A549 (cell line): ENCODE measurements around the gene ZDHHC3. TPM values are rescaled to one million over a fixed set of nuclear protein-coding genes. Genes with fewer than 3 reads are reported as not detected.

Experiments used
- ATAC-seq, 2 experiments: fragments of 200-7000 bp in 1 of 2; fragments of >200 bp in 1 of 2; cut with Nextera tagmentation in 1 of 2; cut with Tn5 transposase in 1 of 2; 3 replicates each; pipeline versions ENCODE4 v1.8.0 to v1.9.1; 2018 to 2020; ENCODE audit warnings: mild to moderate bottlenecking in 1 of 2, moderate library complexity in 1 of 2
- CTCF ChIA-PET: fragments of 300-600 bp; sonication (Branson Sonifier 250); formaldehyde crosslinking; extraction: SDS; loops from one replicate; lab custom pipeline; 2021; ENCODE audit warnings: antibody characterized with exemption, inconsistent platforms; lab: Yijun Ruan, JAX
- POLR2A ChIA-PET: fragments of 350-600 bp; formaldehyde crosslinking; extraction: SDS; loops from one replicate; lab custom pipeline; 2021; ENCODE audit warnings: antibody characterized with exemption, inconsistent platforms; lab: Yijun Ruan, JAX
- DNase-seq, 2 experiments: peaks; one replicate each; pipeline versions ENCODE4 v3.0.0 to v3.0.0-alpha.2; 2011 to 2016; ENCODE audit warnings: low read depth in 1 of 2, low spot score in 1 of 2
- FAIRE-seq: peaks from 2 replicates; lab custom pipeline; 2011; peaks lifted over from hg19 to GRCh38; lab: Jason Lieb, UNC
- H3K27ac ChIP-seq, 2 experiments: fragments of >200 bp; sonication (Bioruptor Twin); formaldehyde crosslinking; 3 replicates each; pipeline ENCODE4 v1.5.1; 2016 to 2017
- H3K4me1 ChIP-seq: fragments of >200 bp; sonication (Bioruptor Twin); formaldehyde crosslinking; 3 replicates; pipeline ENCODE4 v1.6.1; 2016
- H3K4me2 ChIP-seq: fragments of >200 bp; sonication (Bioruptor Twin); formaldehyde crosslinking; 3 replicates; pipeline ENCODE4 v1.6.1; 2016
- H3K4me3 ChIP-seq: fragments of >200 bp; sonication (Bioruptor Twin); formaldehyde crosslinking; 3 replicates; pipeline ENCODE4 v1.5.1; 2016
- H3K9me3 ChIP-seq: fragments of >200 bp; sonication (Bioruptor Twin); formaldehyde crosslinking; 3 replicates; pipeline ENCODE4 v1.6.1; 2016
- CHD2 ChIP-seq: fragments of 150-350 bp; IDR thresholded peaks from 2 replicates; pipeline ENCODE4 v1.6.1; 2014; ENCODE audit warnings: low read length; ENCODE audit not compliant: partially characterized antibody
- EP300 ChIP-seq, 2 experiments: fragments of >200 bp; sonication (Bioruptor Twin); formaldehyde crosslinking; IDR thresholded peaks; 2 replicates in 1 of 2; 3 replicates in 1 of 2; pipeline ENCODE4 v1.6.1; 2016 to 2017
- ESRRA ChIP-seq: fragments of 150-350 bp; IDR thresholded peaks from 2 replicates; pipeline ENCODE4 v1.6.1; 2014; ENCODE audit warnings: mild to moderate bottlenecking, low read length, borderline replicate concordance
- FOSL2 ChIP-seq, 2 experiments: fragments of 450-650 bp in 1 of 2; fragments of >200 bp in 1 of 2; sonication (Bioruptor Twin) in 1 of 2; formaldehyde crosslinking; IDR thresholded peaks; 2 replicates each; pipeline versions ENCODE4 v1.5.0 to v1.6.1; 2016 to 2020; ENCODE audit warnings: mild to moderate bottlenecking in 1 of 2, moderate library complexity in 1 of 2
- HDAC2 ChIP-seq: fragments of 200-600 bp; sonication (generic); IDR thresholded peaks from 2 replicates; pipeline ENCODE4 v1.6.1; 2016
- HOXA7 ChIP-seq: fragments of 250-450 bp; sonication (Bioruptor Pico); IDR thresholded peaks from 2 replicates; pipeline ENCODE4 v1.5.0; 2020; ENCODE audit warnings: mild to moderate bottlenecking, moderate library complexity
- HOXB13 ChIP-seq: fragments of 250-450 bp; sonication (Bioruptor Pico); IDR thresholded peaks from 2 replicates; pipeline ENCODE4 v1.5.0; 2020; ENCODE audit warnings: low read depth, mild to moderate bottlenecking, moderate library complexity
- JUN ChIP-seq, 2 experiments: fragments of >200 bp; sonication (Bioruptor Twin); formaldehyde crosslinking; IDR thresholded peaks; 2 replicates in 1 of 2; 3 replicates in 1 of 2; pipeline ENCODE4 v1.6.1; 2016 to 2017
- JUNB ChIP-seq: fragments of >200 bp; sonication (Bioruptor Twin); formaldehyde crosslinking; IDR thresholded peaks from 2 replicates; pipeline ENCODE4 v1.6.1; 2016
- KDM5A ChIP-seq: fragments of 200-600 bp; sonication (generic); IDR thresholded peaks from 2 replicates; pipeline ENCODE4 v1.6.1; 2016; ENCODE audit warnings: antibody characterized with exemption, mild to moderate bottlenecking
- MAFK ChIP-seq: fragments of 450-650 bp; IDR thresholded peaks from 2 replicates; pipeline ENCODE4 v1.6.1; 2014; ENCODE audit not compliant: partially characterized antibody
- NFE2L2 ChIP-seq: fragments of 150-350 bp; conservative IDR thresholded peaks from 2 replicates; pipeline ENCODE4 v1.6.1; 2014; ENCODE audit warnings: low read length
- NPAS2 ChIP-seq: fragments of 250-450 bp; sonication (Bioruptor Pico); IDR thresholded peaks from 2 replicates; pipeline ENCODE4 v1.8.0; 2022; ENCODE audit warnings: mild to moderate bottlenecking, moderate library complexity, borderline replicate concordance
- RCOR1 ChIP-seq: fragments of 150-350 bp; IDR thresholded peaks from 2 replicates; pipeline ENCODE4 v1.6.1; 2014; ENCODE audit warnings: antibody characterized with exemption, low read length, low read depth
- RFX5 ChIP-seq: fragments of 450-650 bp; IDR thresholded peaks from 2 replicates; pipeline ENCODE4 v1.7.1; 2014; ENCODE audit warnings: antibody characterized with exemption, mild to moderate bottlenecking, moderate library complexity
- TFCP2L1 ChIP-seq: fragments of 250-450 bp; sonication (Bioruptor Pico); IDR thresholded peaks from 2 replicates; pipeline ENCODE4 v1.5.0; 2021; ENCODE audit warnings: mild to moderate bottlenecking
- TP53 ChIP-seq: fragments of 250-450 bp; sonication (Bioruptor Pico); IDR thresholded peaks from 2 replicates; pipeline ENCODE4 v1.5.0; 2021; ENCODE audit warnings: mild to moderate bottlenecking, moderate library complexity
- ZC3H11A ChIP-seq: fragments of 450-650 bp; IDR thresholded peaks from 2 replicates; pipeline ENCODE4 v1.6.1; 2014; ENCODE audit warnings: antibody characterized with exemption, mild to moderate bottlenecking
- WGBS: methylation state at CpG from one replicate; pipeline ENCODE4 v1.1.6; 2017; ENCODE audit errors: missing lambda C conversion rate; 5-methylcytosine and 5-hydroxymethylcytosine counted together
- polyA plus RNA-seq, 4 experiments: library from polyadenylated mRNA; depleted of rRNA in 3 of 4; stranded (reverse); fragments of >200 nt; fragmentation: RNase III in 1 of 4; extraction: RNeasy Plus Mini Kit Qiagen cat#74134 plus additional on column Dnase treatment in 1 of 4; gene quantifications; 2 replicates in 3 of 4; 3 replicates in 1 of 4; pipeline ENCODE4 v1.2.3, GENCODE V29; 2011 to 2017
- TF ChIP-seq, protein P1 (sequence below): fragments of 450-650 bp; IDR thresholded peaks from 2 replicates; pipeline ENCODE4 v1.6.1; 2014; ENCODE audit warnings: antibody characterized with exemption
- TF ChIP-seq, protein P2 (sequence below): fragments of 200-600 bp; sonication (generic); IDR thresholded peaks from 2 replicates; pipeline ENCODE4 v1.6.1; 2016; ENCODE audit warnings: antibody characterized with exemption, mild to moderate bottlenecking, moderate library complexity
- TF ChIP-seq, protein P3 (sequence below): fragments of 150-350 bp; IDR thresholded peaks from 2 replicates; pipeline ENCODE4 v1.6.1; 2014; ENCODE audit warnings: low read depth, mild to moderate bottlenecking, low read length
- TF ChIP-seq, protein P4 (sequence below): IDR thresholded peaks from 2 replicates; pipeline ENCODE4 v1.6.1; 2012
- TF ChIP-seq, protein P5 (sequence below): IDR thresholded peaks from 2 replicates; pipeline ENCODE4 v1.6.1; 2012; ENCODE audit warnings: low read depth, borderline replicate concordance
- TF ChIP-seq, protein P6 (sequence below): fragments of 250-450 bp; sonication (Bioruptor Pico); IDR thresholded peaks from 2 replicates; pipeline ENCODE4 v1.5.0; 2020; ENCODE audit warnings: low read depth, mild to moderate bottlenecking, moderate library complexity

The ZDHHC3 gene
- polyA plus RNA-seq, 2 of the 4 experiments (the other 2 are of a cell fraction): 28.7 to 57.7 TPM

DNA sequence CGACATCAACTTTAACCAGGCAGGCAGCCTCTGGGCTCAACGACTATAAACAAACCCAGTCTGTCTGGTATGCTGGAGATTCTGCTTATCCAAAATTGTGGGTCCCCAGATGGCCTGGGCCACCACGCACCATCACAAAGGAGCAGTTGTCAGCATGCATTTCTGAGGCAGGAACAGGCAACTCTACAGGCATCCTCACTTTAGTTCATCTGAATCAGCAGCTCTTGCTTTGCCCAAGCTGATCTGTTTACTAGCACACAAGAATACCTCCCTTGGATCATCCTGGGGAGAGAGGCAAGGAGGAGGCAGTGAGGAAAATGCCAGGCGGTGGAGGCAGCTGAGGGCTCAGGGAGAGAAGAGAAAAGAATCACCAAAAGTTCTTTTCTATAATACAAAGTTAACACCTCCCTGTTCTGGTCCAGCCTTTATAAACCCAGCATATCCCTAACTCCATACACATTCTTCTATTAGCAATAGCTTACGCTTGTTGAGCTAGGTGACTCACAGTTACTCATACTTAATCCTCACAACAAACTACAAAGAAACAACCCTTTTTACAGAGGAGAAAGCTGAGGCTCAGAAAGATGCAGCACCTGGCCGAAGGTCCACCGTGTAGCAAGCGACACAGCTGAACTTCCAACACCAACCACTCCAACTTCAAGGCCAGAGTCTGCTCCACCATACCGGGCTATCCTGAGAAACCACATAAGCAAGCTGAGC is 33.6 kb downstream of the ZDHHC3 start:
- H3K27ac ChIP-seq: no peak overlapping the region
- CTCF ChIA-PET: no interaction called here
- H3K4me3 ChIP-seq: no peak overlapping the region
- POLR2A ChIA-PET: no interaction called here
- DNase-seq (peak; percentile 3 to 23), ATAC-seq (peak in 1 of 2 experiments; percentile 38; a peak in 2 of 6 replicates), FAIRE-seq (no peak)
- 64% methylated on average over 8 of the region's 9 CpGs for WGBS
- H3K9me3 ChIP-seq: no peaks in the 10 kb centered on the region
- H3K4me2 ChIP-seq: no peak overlapping the region
- TF ChIP-seq FOSL2 (IDR thresholded peaks at IDR 0.05) (no peak), FOSL2 (CRISPR knock-in tag; IDR thresholded peaks at IDR 0.05) (peak; percentile 47; the same call in 1 of the 2 replicates), JUN (IDR thresholded peaks at IDR 0.05) (no peak), HDAC2 (no peak), HOXA7 (CRISPR knock-in tag) (no peak), RCOR1 (no peak), KDM5A (no peak)
- TF ChIP-seq, protein P1, sequence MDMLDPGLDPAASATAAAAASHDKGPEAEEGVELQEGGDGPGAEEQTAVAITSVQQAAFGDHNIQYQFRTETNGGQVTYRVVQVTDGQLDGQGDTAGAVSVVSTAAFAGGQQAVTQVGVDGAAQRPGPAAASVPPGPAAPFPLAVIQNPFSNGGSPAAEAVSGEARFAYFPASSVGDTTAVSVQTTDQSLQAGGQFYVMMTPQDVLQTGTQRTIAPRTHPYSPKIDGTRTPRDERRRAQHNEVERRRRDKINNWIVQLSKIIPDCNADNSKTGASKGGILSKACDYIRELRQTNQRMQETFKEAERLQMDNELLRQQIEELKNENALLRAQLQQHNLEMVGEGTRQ: no peak
- H3K4me1 ChIP-seq: 0 out of 3 replicates have a peak, but pooled peaks cover 3% of the 10 kb centered on the region

DNA sequence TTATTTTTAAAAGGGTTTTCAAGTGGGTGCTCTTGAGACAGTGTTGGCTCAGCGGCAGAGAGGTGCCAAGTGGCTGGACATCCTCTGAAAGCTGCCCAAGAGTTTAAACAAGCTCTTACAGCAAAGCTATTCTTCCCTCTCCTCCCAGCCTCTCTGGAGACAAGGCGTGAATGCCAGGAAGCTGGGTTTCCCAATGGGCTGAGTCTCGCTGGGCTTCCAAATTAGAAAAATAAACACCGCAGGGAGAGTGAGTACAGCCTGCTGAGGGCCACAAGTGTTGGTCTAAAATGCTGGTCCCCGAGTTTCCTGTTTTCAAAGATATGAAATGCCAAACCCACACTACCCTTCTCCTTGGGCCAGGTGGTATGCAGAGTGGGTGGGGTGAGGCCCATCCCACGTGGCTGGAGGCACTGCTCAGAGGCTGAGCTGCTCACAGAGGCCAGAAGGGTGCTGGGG is 36.4 kb downstream of the ZDHHC3 start:
- Histone ChIP-seq H3K27ac (no peak overlapping the region), H3K9me3 (no peaks in the 10 kb centered on the region), H3K4me1 (0 out of 3 replicates have a peak, but pooled peaks cover 3% of the 10 kb centered on the region), H3K4me3 (no peak overlapping the region), H3K4me2 (no peak overlapping the region)
- TF ChIP-seq TFCP2L1 (no peak), RFX5 (no peak)
- FAIRE-seq (no peak), DNase-seq (no peak), ATAC-seq (no peak)
- 91% methylated on average over 6 of the region's 6 CpGs for WGBS
- POLR2A ChIA-PET: no interaction called here
- CTCF ChIA-PET: no interaction called here

DNA sequence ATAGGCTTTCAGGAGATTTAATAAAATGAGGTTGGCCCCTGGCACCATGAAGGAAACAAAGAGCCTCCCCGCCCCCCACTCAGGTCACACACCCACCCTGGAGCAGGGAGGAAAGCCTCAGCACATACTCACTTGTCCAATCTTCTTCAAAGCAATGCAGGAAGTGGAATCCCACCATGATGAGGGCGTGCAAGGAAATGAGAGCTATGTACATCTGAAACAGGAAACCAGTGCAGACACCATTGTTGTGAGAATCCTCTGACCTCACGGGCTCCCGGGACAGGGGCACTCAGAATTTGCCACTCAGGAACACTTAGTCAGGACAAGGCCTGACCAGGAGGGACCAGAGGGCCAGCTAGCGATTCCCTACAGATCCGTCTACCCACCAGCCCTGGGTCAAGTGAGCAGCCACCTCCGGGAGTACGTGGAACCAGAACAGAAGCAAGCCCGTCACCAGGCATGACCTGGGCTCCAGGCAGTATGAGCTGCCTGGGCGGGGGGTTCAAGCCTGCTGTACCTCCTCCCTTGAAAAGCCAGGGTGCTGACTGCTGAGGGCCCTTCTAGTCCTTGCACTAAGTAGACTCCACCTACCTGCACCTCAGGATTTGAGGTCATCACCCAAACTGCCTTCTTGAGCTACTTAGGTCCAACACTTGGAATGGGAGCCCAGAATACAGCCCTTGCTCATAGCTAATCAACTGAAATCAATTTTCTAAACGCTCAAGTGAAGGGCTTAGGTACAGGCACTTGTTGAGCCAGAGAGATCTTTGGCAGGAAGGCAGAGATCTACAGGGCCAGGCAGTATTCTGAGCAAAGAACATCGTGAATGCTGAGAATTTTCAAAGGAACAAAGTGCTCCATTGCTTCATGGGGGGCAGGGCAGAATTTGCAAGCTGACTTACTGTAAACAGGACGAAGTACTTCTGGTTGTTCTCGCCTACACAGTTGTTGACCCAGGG is 42.7 kb downstream of the ZDHHC3 start:
- ATAC-seq: no peak

DNA sequence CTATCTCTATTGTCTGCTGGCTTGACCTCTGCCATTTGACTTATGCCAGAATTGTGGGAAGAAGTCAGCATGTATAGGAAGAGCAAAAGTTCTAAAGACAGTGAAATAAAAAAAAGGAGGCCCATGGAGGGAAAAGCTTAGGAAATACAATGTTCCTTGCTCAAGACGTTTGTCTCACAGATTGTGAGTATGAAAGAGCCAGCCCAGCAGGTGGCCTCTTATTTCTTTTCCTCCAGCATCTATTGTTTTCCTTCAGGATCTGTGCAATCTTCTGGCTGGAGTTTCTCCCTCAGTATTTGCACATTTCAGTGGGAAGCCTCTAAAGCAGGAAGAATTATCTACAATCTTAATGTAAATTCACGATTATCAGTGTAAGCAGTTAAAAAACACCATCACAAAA is 43.7 kb downstream of the ZDHHC3 start:
- 64% methylated on average over 2 of the region's 2 CpGs for WGBS
- Histone ChIP-seq H3K27ac (no peak overlapping the region), H3K9me3 (no peaks in the 10 kb centered on the region), H3K4me2 (no peak overlapping the region), H3K4me3 (no peak overlapping the region), H3K4me1 (no peaks in the 10 kb centered on the region)
- FAIRE-seq (no peak), DNase-seq (no peak), ATAC-seq (no peak)
- POLR2A ChIA-PET: no interaction called here
- CTCF ChIA-PET: no interaction called here
- TF ChIP-seq ESRRA: no peak
- no peak for TF ChIP-seq JUNB
- TF ChIP-seq, protein P2, sequence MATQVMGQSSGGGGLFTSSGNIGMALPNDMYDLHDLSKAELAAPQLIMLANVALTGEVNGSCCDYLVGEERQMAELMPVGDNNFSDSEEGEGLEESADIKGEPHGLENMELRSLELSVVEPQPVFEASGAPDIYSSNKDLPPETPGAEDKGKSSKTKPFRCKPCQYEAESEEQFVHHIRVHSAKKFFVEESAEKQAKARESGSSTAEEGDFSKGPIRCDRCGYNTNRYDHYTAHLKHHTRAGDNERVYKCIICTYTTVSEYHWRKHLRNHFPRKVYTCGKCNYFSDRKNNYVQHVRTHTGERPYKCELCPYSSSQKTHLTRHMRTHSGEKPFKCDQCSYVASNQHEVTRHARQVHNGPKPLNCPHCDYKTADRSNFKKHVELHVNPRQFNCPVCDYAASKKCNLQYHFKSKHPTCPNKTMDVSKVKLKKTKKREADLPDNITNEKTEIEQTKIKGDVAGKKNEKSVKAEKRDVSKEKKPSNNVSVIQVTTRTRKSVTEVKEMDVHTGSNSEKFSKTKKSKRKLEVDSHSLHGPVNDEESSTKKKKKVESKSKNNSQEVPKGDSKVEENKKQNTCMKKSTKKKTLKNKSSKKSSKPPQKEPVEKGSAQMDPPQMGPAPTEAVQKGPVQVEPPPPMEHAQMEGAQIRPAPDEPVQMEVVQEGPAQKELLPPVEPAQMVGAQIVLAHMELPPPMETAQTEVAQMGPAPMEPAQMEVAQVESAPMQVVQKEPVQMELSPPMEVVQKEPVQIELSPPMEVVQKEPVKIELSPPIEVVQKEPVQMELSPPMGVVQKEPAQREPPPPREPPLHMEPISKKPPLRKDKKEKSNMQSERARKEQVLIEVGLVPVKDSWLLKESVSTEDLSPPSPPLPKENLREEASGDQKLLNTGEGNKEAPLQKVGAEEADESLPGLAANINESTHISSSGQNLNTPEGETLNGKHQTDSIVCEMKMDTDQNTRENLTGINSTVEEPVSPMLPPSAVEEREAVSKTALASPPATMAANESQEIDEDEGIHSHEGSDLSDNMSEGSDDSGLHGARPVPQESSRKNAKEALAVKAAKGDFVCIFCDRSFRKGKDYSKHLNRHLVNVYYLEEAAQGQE: no peak
- TF ChIP-seq JUN (IDR thresholded peaks at IDR 0.05): no peak
- TF ChIP-seq, protein P3, sequence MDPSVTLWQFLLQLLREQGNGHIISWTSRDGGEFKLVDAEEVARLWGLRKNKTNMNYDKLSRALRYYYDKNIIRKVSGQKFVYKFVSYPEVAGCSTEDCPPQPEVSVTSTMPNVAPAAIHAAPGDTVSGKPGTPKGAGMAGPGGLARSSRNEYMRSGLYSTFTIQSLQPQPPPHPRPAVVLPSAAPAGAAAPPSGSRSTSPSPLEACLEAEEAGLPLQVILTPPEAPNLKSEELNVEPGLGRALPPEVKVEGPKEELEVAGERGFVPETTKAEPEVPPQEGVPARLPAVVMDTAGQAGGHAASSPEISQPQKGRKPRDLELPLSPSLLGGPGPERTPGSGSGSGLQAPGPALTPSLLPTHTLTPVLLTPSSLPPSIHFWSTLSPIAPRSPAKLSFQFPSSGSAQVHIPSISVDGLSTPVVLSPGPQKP: no peak
- TF ChIP-seq HOXB13 (CRISPR knock-in tag): no peak
- TF ChIP-seq, protein P4, sequence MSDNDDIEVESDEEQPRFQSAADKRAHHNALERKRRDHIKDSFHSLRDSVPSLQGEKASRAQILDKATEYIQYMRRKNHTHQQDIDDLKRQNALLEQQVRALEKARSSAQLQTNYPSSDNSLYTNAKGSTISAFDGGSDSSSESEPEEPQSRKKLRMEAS: no peak

More for the DNA sequence above, 42.7 kb downstream of the ZDHHC3 start:
- WGBS: 92% methylated on average over 11 of the region's 14 CpGs
- no peak overlapping the region for H3K27ac ChIP-seq
- TF ChIP-seq, protein P5, sequence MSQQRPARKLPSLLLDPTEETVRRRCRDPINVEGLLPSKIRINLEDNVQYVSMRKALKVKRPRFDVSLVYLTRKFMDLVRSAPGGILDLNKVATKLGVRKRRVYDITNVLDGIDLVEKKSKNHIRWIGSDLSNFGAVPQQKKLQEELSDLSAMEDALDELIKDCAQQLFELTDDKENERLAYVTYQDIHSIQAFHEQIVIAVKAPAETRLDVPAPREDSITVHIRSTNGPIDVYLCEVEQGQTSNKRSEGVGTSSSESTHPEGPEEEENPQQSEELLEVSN: no peak
- no peak for TF ChIP-seq EP300 (IDR thresholded peaks at IDR 0.05)
- TF ChIP-seq NFE2L2: no peak
- no peak for TF ChIP-seq KDM5A
- TF ChIP-seq TP53 (CRISPR knock-in tag): no peak
- no peak for TF ChIP-seq JUNB
- TF ChIP-seq NPAS2: no peak
- TF ChIP-seq, protein P6, sequence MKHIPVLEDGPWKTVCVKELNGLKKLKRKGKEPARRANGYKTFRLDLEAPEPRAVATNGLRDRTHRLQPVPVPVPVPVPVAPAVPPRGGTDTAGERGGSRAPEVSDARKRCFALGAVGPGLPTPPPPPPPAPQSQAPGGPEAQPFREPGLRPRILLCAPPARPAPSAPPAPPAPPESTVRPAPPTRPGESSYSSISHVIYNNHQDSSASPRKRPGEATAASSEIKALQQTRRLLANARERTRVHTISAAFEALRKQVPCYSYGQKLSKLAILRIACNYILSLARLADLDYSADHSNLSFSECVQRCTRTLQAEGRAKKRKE (CRISPR knock-in tag): no peak
- TF ChIP-seq MAFK: no peak
- no peak for TF ChIP-seq ZC3H11A
- TF ChIP-seq CHD2: no peak
- TF ChIP-seq, all 56 proteins: peak for 0
- POLR2A ChIA-PET: no interaction called here
- no peak for FAIRE-seq
- no peak for DNase-seq
- no peak overlapping the region for H3K4me3 ChIP-seq
- CTCF ChIA-PET: no interaction called here
- no peak overlapping the region for H3K4me2 ChIP-seq
- no peaks in the 10 kb centered on the region for H3K9me3 ChIP-seq
- no peaks in the 10 kb centered on the region for H3K4me1 ChIP-seq
